ENCODE data around the gene DNAJC24. TPM values are rescaled to one million over a fixed set of nuclear protein-coding genes. Genes with fewer than 3 reads are reported as not detected.

The DNAJC24 gene
- total RNA-seq, 3 donors from 2014 or later = 15.2 to 24.6 (median 23.4) TPM

DNA sequence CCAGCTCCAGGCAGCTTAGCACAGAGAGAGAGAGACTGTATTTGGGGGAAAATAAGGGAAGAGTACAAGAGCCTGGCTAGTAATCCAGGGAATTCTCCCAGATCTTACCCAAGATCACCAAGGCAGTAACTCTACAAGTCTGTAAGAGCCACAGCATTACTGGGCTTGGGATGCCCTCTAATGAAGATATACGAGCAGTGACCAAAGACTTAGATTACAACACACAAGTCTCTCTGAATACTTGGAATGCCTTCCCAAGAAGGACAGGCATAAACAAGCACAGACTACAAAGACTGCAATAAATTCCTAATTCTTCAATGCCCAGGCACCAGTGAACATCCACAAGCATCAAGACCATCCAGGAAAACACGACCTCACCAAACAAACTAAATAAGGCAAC lies 17.7 kb downstream of the DNAJC24 start:
- DNase-seq (ENCODE audit: low spot score in 2 of 2) = no peak
- H3K27me3 ChIP-seq = no peaks in the 10 kb centered on the region
- intact Hi-C loops (cut with DNase I; ENCODE audit: low total_unique reads) = no loop called here
- H3K9me3 ChIP-seq = peaks cover 0 to 5% of the 10 kb centered on the region in 2 donors
- no peaks in the 10 kb centered on the region for H3K36me3 ChIP-seq
- H3K27ac ChIP-seq = no peak overlapping the region
- H3K4me1 ChIP-seq = no peaks in the 10 kb centered on the region
- no peak for TF ChIP-seq POLR2A (IDR thresholded peaks at IDR 0.05)
- TF ChIP-seq, protein P1, sequence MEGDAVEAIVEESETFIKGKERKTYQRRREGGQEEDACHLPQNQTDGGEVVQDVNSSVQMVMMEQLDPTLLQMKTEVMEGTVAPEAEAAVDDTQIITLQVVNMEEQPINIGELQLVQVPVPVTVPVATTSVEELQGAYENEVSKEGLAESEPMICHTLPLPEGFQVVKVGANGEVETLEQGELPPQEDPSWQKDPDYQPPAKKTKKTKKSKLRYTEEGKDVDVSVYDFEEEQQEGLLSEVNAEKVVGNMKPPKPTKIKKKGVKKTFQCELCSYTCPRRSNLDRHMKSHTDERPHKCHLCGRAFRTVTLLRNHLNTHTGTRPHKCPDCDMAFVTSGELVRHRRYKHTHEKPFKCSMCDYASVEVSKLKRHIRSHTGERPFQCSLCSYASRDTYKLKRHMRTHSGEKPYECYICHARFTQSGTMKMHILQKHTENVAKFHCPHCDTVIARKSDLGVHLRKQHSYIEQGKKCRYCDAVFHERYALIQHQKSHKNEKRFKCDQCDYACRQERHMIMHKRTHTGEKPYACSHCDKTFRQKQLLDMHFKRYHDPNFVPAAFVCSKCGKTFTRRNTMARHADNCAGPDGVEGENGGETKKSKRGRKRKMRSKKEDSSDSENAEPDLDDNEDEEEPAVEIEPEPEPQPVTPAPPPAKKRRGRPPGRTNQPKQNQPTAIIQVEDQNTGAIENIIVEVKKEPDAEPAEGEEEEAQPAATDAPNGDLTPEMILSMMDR (IDR thresholded peaks at IDR 0.05) = no peak
- no peak for TF ChIP-seq POLR2AphosphoS5 (IDR thresholded peaks at IDR 0.05)
- H3K4me3 ChIP-seq = no peak overlapping the region

DNA sequence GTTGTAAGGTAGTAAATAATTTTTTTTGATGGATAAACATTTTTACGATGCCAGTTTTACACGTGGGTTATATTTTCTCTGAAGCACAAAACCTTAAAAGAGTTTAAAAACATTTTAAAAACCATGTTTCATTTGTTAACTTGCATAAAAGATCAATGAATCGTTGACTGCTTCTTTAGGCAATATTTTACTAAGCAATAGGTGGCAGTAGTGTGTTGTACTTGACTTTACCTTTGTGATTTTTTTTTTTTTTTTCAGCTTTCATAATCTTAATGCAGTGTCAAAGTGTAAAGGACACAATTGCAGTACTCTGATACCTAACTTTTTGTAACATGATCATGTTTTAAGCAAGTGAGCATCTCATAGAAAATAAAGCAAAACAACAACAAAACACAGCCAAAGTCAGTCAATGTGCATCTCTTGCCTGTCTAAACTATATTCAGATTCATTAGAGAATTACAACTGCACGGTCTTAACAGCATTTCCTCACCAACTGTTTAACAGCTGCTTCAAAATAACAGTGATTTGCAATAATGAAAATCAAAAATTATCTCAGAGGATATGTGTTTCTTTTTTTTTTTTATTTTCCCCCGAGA lies 27.7 kb downstream of the DNAJC24 start:
- H3K36me3 ChIP-seq = no peaks in the 10 kb centered on the region
- no peaks in the 10 kb centered on the region for H3K27me3 ChIP-seq
- DNase-seq (ENCODE audit: low spot score in 2 of 2) = no peak
- peaks cover 0 to 19% of the 10 kb centered on the region in 2 donors for H3K9me3 ChIP-seq
- H3K4me3 ChIP-seq = no peak overlapping the region
- intact Hi-C loops (cut with DNase I; ENCODE audit: low total_unique reads) = no loop called here
- TF ChIP-seq POLR2AphosphoS5 (IDR thresholded peaks at IDR 0.05) = no peak
- TF ChIP-seq, protein P1 (IDR thresholded peaks at IDR 0.05) = peak in 1 of 3 donors; percentile 42
- no peaks in the 10 kb centered on the region for H3K4me1 ChIP-seq
- no peak overlapping the region for H3K27ac ChIP-seq

DNA sequence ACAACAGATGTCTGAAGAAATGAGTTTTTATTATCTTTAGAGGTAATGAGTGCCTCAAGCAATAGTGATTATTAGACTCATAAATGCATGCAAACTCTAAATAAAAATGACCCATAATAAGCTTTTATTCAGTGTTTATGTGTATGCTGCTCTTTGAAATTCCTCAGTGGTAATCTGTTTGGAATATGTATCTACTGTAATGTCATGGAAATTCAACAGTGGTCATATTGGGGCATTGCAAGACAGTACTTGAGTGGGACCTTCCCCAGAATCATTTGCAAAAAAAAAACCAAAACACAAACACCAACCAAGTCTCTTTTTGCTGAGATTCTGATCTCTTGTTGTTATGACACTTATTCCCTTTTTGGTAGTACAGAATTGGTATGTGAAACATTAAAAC lies 35.0 kb downstream of the DNAJC24 start:
- H3K9me3 ChIP-seq = no peaks in the 10 kb centered on the region
- TF ChIP-seq POLR2A (IDR thresholded peaks at IDR 0.05) (no peak), POLR2AphosphoS5 (IDR thresholded peaks at IDR 0.05) (no peak)
- TF ChIP-seq, protein P1 (IDR thresholded peaks at IDR 0.05) = no peak
- H3K27me3 ChIP-seq = no peaks in the 10 kb centered on the region
- no peak overlapping the region for H3K27ac ChIP-seq
- H3K4me1 ChIP-seq = no peaks in the 10 kb centered on the region
- DNase-seq (ENCODE audit: low spot score in 2 of 2) = no peak
- no peaks in the 10 kb centered on the region for H3K36me3 ChIP-seq
- no peak overlapping the region for H3K4me3 ChIP-seq
- intact Hi-C loops (cut with DNase I; ENCODE audit: low total_unique reads) = no loop called here

DNA sequence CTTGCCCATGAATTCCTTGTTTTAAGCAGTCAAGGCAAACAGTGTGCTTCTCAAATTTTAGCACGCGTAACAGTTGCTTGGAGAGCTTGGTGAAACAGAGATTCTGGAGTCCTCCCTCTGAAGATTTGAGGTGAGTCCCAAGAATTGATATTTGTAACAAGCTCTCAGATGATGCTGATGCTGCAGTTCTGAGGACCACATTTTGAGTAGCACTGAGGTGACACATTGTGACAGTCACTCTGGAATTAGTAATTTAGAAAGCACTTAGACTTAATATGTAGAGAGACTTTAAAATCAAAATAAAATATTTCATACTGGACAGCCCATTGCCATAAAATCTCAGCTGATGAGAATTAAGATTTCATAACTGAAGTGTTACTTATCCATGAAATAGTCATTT lies 38.5 kb downstream of the DNAJC24 start:
- intact Hi-C loops (cut with DNase I; ENCODE audit: low total_unique reads) = no loop called here
- DNase-seq (ENCODE audit: low spot score in 2 of 2) = no peak
- Histone ChIP-seq H3K4me3 (no peak overlapping the region), H3K4me1 (no peaks in the 10 kb centered on the region), H3K36me3 (no peaks in the 10 kb centered on the region), H3K27me3 (no peaks in the 10 kb centered on the region), H3K9me3 (no peaks in the 10 kb centered on the region), H3K27ac (no peak overlapping the region)
- TF ChIP-seq, protein P1 (IDR thresholded peaks at IDR 0.05) = no peak
- TF ChIP-seq POLR2AphosphoS5 (IDR thresholded peaks at IDR 0.05) = no peak
- TF ChIP-seq POLR2A (IDR thresholded peaks at IDR 0.05) = no peak

DNA sequence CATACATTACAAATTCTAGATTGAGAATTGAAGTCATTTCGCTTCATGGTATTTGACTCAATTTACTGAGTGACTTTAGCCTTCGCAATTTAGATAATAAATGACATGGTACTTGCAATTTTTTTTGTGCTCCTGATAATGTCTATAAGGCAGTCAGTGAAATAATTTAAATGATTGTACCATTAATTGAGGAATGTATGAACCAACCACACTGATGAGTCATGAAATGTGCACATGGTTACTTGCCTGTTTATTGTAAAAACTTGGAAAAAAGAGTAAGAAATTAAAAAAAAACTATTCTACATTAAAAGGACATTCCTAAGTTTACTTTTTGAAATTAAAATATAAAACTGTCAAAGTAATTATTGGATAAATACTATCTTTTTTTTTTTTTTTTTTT lies 43.3 kb downstream of the DNAJC24 start:
- no peak overlapping the region for H3K27ac ChIP-seq
- DNase-seq (ENCODE audit: low spot score in 2 of 2) = no peak
- no peaks in the 10 kb centered on the region for H3K9me3 ChIP-seq
- no peaks in the 10 kb centered on the region for H3K36me3 ChIP-seq
- no peaks in the 10 kb centered on the region for H3K27me3 ChIP-seq
- no peaks in the 10 kb centered on the region for H3K4me1 ChIP-seq
- intact Hi-C loops (cut with DNase I; ENCODE audit: low total_unique reads) = no loop called here
- no peak overlapping the region for H3K4me3 ChIP-seq
- TF ChIP-seq POLR2AphosphoS5 (IDR thresholded peaks at IDR 0.05) = no peak
- no peak for TF ChIP-seq POLR2A (IDR thresholded peaks at IDR 0.05)
- TF ChIP-seq, protein P1 (IDR thresholded peaks at IDR 0.05) = no peak
